ENCODE results near the gene DAP.
"Not testable (repeated sequence)": the region's sequence is repeated elsewhere in the genome, so short reads cannot be mapped to it uniquely, and the experiment has no call there.

DAP gene

GRCh38 chr5:10667431-10668057 is 93.5 kb downstream of the DAP start:
- DNase-seq: no peak

GRCh38 chr5:10666531-10667299 is 94.3 kb downstream of the DAP start:
- no peak for DNase-seq

GRCh38 chr5:10665799-10666198 is 95.2 kb downstream of the DAP start:
- no peak for DNase-seq

- not testable (repeated sequence) for DNase-seq
Measured at GRCh38 chr5:10664180-10664769, 96.8 kb downstream of the DAP start.

GRCh38 chr5:10663489-10664179 is 97.4 kb downstream of the DAP start:
- DNase-seq: no peak

GRCh38 chr5:10662661-10663488 is 98.2 kb downstream of the DAP start:
- DNase-seq: no peak

GRCh38 chr5:10662083-10662482 is 99.0 kb downstream of the DAP start:
- no peak for DNase-seq

- DNase-seq: no peak
Measured at GRCh38 chr5:10661401-10661800, 99.6 kb downstream of the DAP start.

- no peak for DNase-seq
Measured at GRCh38 chr5:10660720-10661387, 100.2 kb downstream of the DAP start.

GRCh38 chr5:10660135-10660534 is 100.9 kb downstream of the DAP start:
- DNase-seq: no peak

- no peak for DNase-seq
Measured at GRCh38 chr5:10658265-10658664, 102.8 kb downstream of the DAP start.

GRCh38 chr5:10655972-10656830 is 104.8 kb downstream of the DAP start:
- no peak for DNase-seq

GRCh38 chr5:10655161-10655971 is 105.7 kb downstream of the DAP start:
- no peak for DNase-seq

GRCh38 chr5:10654566-10654965 is 106.5 kb downstream of the DAP start:
- DNase-seq: no peak

- no peak for DNase-seq
Measured at GRCh38 chr5:10653751-10654400, 107.2 kb downstream of the DAP start.

- DNase-seq: no peak
Measured at GRCh38 chr5:10653043-10653442, 108.0 kb downstream of the DAP start.

- no peak for DNase-seq
Measured at GRCh38 chr5:10652606-10653005, 108.4 kb downstream of the DAP start.

- DNase-seq: no peak
Measured at GRCh38 chr5:10652151-10652550, 108.9 kb downstream of the DAP start.

- no peak for DNase-seq
Measured at GRCh38 chr5:10649666-10650380, 111.2 kb downstream of the DAP start.

Data from GDM1 (cell line).